Measurements from ENCODE around the gene RECQL.
"Not testable (repeated sequence)": the region's sequence is repeated elsewhere in the genome, so short reads cannot be mapped to it uniquely, and the experiment has no call there.

Gene RECQL

GRCh38 chr12:21428241-21428640 is 73.2 kb downstream of the RECQL start:
- no peak overlapping the region for H3K4me3 ChIP-seq (ENCODE audit: insufficient read length, low read depth)
- TF ChIP-seq ZNF274 (IDR thresholded peaks at IDR 0.05; ENCODE audit: low read depth, low read length) (no peak), SUZ12 (IDR thresholded peaks at IDR 0.05; ENCODE audit: extremely low read depth, insufficient read depth, insufficient read length) (no peak), YY1 (IDR thresholded peaks at IDR 0.05; ENCODE audit: insufficient read depth, insufficient read length) (no peak)
- no peaks in the 10 kb centered on the region for H3K36me3 ChIP-seq (ENCODE audit: insufficient read depth, insufficient read length, low read length)
- no peaks in the 10 kb centered on the region for H3K4me1 ChIP-seq (ENCODE audit: insufficient read depth, insufficient read length)
- H3K9me3 ChIP-seq (ENCODE audit: insufficient read depth, low read length), result peaks cover 5% of the 10 kb centered on the region; the same call in 1 of the 2 replicates
- H3K9ac ChIP-seq (ENCODE audit: insufficient read length, low read depth), result no peak overlapping the region
- no peak for DNase-seq (ENCODE audit: low read depth, low spot score)
- H3K27me3 ChIP-seq (ENCODE audit: insufficient read depth, insufficient read length), result no peaks in the 10 kb centered on the region

DNA sequence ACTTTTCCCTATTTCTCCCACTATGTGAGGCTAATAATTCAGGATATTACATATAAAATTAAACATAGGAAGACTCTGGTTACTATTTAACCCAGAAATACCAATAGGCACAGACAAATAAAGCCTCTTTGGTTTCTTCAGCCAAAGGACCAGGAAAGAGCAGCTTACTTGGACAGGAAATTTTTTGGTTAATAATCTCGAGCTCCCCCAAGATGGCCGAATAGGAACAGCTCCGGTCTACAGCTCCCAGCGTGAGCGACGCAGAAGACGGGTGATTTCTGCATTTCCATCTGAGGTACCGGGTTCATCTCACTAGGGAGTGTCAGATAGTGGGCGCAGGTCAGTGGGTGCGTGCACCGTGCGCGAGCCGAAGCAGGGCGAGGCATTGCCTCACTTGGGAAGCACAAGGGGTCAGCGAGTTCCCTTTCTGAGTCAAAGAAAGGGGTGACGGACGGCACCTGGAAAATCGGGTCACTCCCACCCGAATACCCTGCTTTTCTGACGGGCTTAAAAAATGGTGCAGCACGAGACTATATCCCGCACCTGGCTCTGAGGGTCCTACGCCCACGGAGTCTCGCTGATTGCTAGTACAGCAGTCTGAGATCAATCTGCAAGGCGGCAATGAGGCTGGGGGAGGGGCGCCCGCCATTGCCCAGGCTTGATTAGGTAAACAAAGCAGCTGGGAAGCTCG is 82.3 kb downstream of the RECQL start:
- peaks cover 10% of the 10 kb centered on the region; the same call in 1 of the 2 replicates for H3K9me3 ChIP-seq (ENCODE audit: insufficient read depth, low read length)
- peak; percentile 35 for DNase-seq (ENCODE audit: low read depth, low spot score)
- H3K4me1 ChIP-seq (ENCODE audit: insufficient read depth, insufficient read length); H3K27me3 ChIP-seq (ENCODE audit: insufficient read depth, insufficient read length); H3K36me3 ChIP-seq (ENCODE audit: insufficient read depth, insufficient read length, low read length): not testable (repeated sequence)
- H3K4me3 ChIP-seq (ENCODE audit: insufficient read length, low read depth), result peak overlapping the region; percentile 42
- H3K9ac ChIP-seq (ENCODE audit: insufficient read length, low read depth), result peak overlapping the region; percentile 61

Measured in NT2/D1 (cell line).